OCI-LY1 (cell line): ENCODE results near the gene CDK16.

Source experiments
- H2AFZ ChIP-seq: fragments of 200-600 bp; sonication (generic), shearing (Covaris generic); 2 replicates; pipeline ENCODE4 v1.6.0; 2014; ENCODE audit warnings: antibody characterized with exemption, mild to moderate bottlenecking, low read length
- H3F3A ChIP-seq: fragments of 200-600 bp; sonication (generic), shearing (Covaris generic); 2 replicates; pipeline ENCODE4 v1.6.0; 2014; ENCODE audit warnings: mild to moderate bottlenecking, antibody characterized with exemption, low read length, moderate library complexity; ENCODE audit not compliant: insufficient read depth
- H3K27ac ChIP-seq: fragments of 200-600 bp; sonication (generic); 2 replicates; pipeline ENCODE4 v1.5.1; 2014; ENCODE audit warnings: low read length, mixed run types, mild to moderate bottlenecking, low read depth; ENCODE audit not compliant: poor library complexity, severe bottlenecking
- H3K27me3 ChIP-seq: fragments of 200-600 bp; sonication (generic); 2 replicates; pipeline ENCODE4 v1.6.0; 2014; ENCODE audit warnings: antibody characterized with exemption, mild to moderate bottlenecking, low read length, moderate library complexity; ENCODE audit not compliant: insufficient read depth
- H3K36me3 ChIP-seq: fragments of 200-600 bp; sonication (generic); 2 replicates; pipeline ENCODE4 v1.6.1; 2014; ENCODE audit warnings: mild to moderate bottlenecking, antibody characterized with exemption, low read length, moderate library complexity, mixed read lengths; ENCODE audit not compliant: insufficient read depth
- H3K4me1 ChIP-seq: fragments of 200-600 bp; sonication (generic); 2 replicates; pipeline ENCODE4 v1.5.1; 2014; ENCODE audit warnings: mild to moderate bottlenecking, low read length, moderate library complexity; ENCODE audit not compliant: insufficient read depth, severe bottlenecking
- H3K4me2 ChIP-seq: fragments of 200-600 bp; sonication (generic), shearing (Covaris generic); 2 replicates; pipeline ENCODE4 v1.6.1; 2014; ENCODE audit warnings: low read length
- H3K4me3 ChIP-seq: fragments of 200-600 bp; sonication (generic); 2 replicates; pipeline ENCODE4 v1.5.1; 2014; ENCODE audit warnings: low read length, low read depth, mild to moderate bottlenecking, mixed read lengths; ENCODE audit not compliant: poor library complexity, severe bottlenecking
- H3K79me2 ChIP-seq: fragments of 200-600 bp; shearing (Covaris generic); 2 replicates; pipeline ENCODE4 v1.6.1; 2016; ENCODE audit warnings: mixed run types, low read length, mixed read lengths; ENCODE audit not compliant: insufficient read depth
- H3K9ac ChIP-seq: fragments of 200-600 bp; sonication (generic), shearing (Covaris generic); 2 replicates; pipeline ENCODE4 v1.6.1; 2014; ENCODE audit warnings: mild to moderate bottlenecking, low read length, mixed read lengths
- H3K9me2 ChIP-seq: fragments of 200-600 bp; sonication (generic), shearing (Covaris generic); 2 replicates; pipeline ENCODE4 v1.6.1; 2014; ENCODE audit warnings: low read depth, mild to moderate bottlenecking, low read length, mixed read lengths
- H3K9me3 ChIP-seq: fragments of 200-600 bp; shearing (Covaris generic); 2 replicates; pipeline ENCODE4 v1.6.1; 2014; ENCODE audit warnings: low read length, mixed read lengths
- H4K20me1 ChIP-seq: fragments of 200-600 bp; sonication (generic), shearing (Covaris generic); 2 replicates; pipeline ENCODE4 v1.6.0; 2016; ENCODE audit warnings: mild to moderate bottlenecking, low read length; ENCODE audit not compliant: insufficient read depth
- EZH2 ChIP-seq: fragments of 200-600 bp; sonication (generic), shearing (Covaris generic); IDR thresholded peaks from 2 replicates; pipeline ENCODE4 v1.8.0; 2017; ENCODE audit warnings: borderline replicate concordance, mixed run types, mild to moderate bottlenecking, antibody characterized with exemption, low read length, moderate library complexity, mixed read lengths
- TF ChIP-seq, protein P1 (sequence below): fragments of 200-600 bp; sonication (generic), shearing (Covaris generic); IDR thresholded peaks from 2 replicates; pipeline ENCODE4 v1.5.1; 2017; ENCODE audit warnings: mild to moderate bottlenecking, antibody characterized with exemption, low read length, moderate library complexity, mixed read lengths

The CDK16 gene

GRCh38 chrX:47273011-47273730, 54.7 kb downstream of the CDK16 start:
- H3K4me2 ChIP-seq = no peak overlapping the region

DNA sequence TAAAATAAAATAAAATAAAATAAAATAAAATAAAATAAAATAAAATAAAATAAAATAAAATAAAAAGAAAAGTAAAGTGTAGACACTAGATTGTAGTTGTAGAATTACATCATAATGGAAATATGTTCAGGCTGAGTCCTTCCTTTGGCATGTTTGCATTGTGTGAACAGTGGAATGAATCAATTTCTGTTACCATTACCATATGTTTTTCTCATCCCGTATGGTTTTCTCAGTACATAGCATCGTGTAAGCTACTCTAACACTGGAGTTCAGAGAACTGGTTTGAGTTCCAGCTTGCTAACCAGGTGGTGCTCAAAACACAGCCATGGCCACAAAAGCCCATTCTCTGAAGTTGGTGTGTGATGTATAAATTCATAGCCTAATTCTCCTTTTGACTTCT, 60.2 kb downstream of the CDK16 start:
- Histone ChIP-seq H3K79me2 (no peaks in the 10 kb centered on the region), H3K9me3 (no peaks in the 10 kb centered on the region), H3K4me2 (no peak overlapping the region), H3K36me3 (no peaks in the 10 kb centered on the region), H2AFZ (no peak overlapping the region), H3K9ac (no peak overlapping the region), H3F3A (no peaks in the 10 kb centered on the region), H3K27ac (no peak overlapping the region), H4K20me1 (no peaks in the 10 kb centered on the region), H3K27me3 (no peaks in the 10 kb centered on the region), H3K4me1 (peaks cover 10% of the 10 kb centered on the region), H3K9me2 (no peaks in the 10 kb centered on the region), H3K4me3 (no peak overlapping the region)
- no peak for TF ChIP-seq EZH2
- TF ChIP-seq, protein P1, sequence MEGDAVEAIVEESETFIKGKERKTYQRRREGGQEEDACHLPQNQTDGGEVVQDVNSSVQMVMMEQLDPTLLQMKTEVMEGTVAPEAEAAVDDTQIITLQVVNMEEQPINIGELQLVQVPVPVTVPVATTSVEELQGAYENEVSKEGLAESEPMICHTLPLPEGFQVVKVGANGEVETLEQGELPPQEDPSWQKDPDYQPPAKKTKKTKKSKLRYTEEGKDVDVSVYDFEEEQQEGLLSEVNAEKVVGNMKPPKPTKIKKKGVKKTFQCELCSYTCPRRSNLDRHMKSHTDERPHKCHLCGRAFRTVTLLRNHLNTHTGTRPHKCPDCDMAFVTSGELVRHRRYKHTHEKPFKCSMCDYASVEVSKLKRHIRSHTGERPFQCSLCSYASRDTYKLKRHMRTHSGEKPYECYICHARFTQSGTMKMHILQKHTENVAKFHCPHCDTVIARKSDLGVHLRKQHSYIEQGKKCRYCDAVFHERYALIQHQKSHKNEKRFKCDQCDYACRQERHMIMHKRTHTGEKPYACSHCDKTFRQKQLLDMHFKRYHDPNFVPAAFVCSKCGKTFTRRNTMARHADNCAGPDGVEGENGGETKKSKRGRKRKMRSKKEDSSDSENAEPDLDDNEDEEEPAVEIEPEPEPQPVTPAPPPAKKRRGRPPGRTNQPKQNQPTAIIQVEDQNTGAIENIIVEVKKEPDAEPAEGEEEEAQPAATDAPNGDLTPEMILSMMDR = no peak

More at GRCh38 chrX:47273011-47273730, 54.7 kb downstream of the CDK16 start:
- TF ChIP-seq, protein P1 = no peak
- no peak for TF ChIP-seq EZH2
- no peak overlapping the region for H3K9ac ChIP-seq
- H3K36me3 ChIP-seq = no peaks in the 10 kb centered on the region
- no peaks in the 10 kb centered on the region for H3K4me1 ChIP-seq
- H3K79me2 ChIP-seq = no peaks in the 10 kb centered on the region
- H3K4me3 ChIP-seq = no peak overlapping the region
- H3K27me3 ChIP-seq = no peaks in the 10 kb centered on the region
- H2AFZ ChIP-seq = no peak overlapping the region
- H3K9me3 ChIP-seq = no peaks in the 10 kb centered on the region
- no peak overlapping the region for H3K27ac ChIP-seq
- no peaks in the 10 kb centered on the region for H4K20me1 ChIP-seq
- H3F3A ChIP-seq = no peaks in the 10 kb centered on the region
- H3K9me2 ChIP-seq = no peaks in the 10 kb centered on the region
